ENCODE data around the gene PLAAT3. TPM values are rescaled to one million over a fixed set of nuclear protein-coding genes. Genes with fewer than 3 reads are reported as not detected.

The PLAAT3 gene
- total RNA-seq, 4 donors from 2014 or later, result 6.8 to 20.1 (median 18.4) TPM

DNA sequence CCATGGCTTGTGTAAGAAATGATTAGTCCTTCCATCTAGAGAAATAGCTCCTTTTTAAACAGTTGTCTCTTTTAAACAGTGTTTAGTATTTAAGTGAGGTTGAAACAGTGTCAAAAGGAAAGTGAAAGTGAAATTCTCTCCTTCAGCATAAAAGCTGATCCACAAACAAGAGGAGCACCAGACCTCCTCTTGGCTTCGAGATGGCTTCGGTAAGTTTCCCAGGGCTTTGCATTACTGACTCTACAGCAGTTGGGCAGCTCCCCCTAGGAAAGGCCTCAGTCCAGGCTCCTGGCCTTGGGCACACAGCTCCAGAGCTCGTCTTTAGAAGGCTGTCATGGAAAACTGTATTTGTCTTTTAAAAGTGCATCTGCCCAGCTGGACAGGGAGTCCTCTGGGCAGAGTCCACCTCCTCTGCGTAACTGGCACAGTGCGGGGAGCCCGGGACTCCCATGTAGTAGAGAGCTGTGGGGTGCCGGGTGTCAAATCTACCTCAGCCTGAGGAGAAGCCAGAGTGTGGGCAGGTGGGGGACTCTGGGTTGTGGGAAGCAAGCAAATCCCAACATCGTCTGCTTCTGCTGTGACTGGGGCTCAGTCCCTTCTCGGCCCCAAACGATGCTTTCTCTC lies 77.5 kb downstream of the PLAAT3 start, which contains the start of gene PLAAT4:
PLAAT4 (plus strand) TSS at position 140 of the 624 bp plus-strand sequence; CDS start at position 201, 61 bp downstream.
- H3K36me3 ChIP-seq, result peaks cover 0 to 4% (median 0%) of the 10 kb centered on the region in 3 donors
- peak; percentile 64 to 73 for TF ChIP-seq POLR2A (IDR thresholded peaks at IDR 0.05)
- TF ChIP-seq, protein P1, sequence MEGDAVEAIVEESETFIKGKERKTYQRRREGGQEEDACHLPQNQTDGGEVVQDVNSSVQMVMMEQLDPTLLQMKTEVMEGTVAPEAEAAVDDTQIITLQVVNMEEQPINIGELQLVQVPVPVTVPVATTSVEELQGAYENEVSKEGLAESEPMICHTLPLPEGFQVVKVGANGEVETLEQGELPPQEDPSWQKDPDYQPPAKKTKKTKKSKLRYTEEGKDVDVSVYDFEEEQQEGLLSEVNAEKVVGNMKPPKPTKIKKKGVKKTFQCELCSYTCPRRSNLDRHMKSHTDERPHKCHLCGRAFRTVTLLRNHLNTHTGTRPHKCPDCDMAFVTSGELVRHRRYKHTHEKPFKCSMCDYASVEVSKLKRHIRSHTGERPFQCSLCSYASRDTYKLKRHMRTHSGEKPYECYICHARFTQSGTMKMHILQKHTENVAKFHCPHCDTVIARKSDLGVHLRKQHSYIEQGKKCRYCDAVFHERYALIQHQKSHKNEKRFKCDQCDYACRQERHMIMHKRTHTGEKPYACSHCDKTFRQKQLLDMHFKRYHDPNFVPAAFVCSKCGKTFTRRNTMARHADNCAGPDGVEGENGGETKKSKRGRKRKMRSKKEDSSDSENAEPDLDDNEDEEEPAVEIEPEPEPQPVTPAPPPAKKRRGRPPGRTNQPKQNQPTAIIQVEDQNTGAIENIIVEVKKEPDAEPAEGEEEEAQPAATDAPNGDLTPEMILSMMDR (IDR thresholded peaks at IDR 0.05), result no peak
- peaks cover 8 to 38% (median 22%) of the 10 kb centered on the region in 4 donors for H3K4me1 ChIP-seq
- H3K27ac ChIP-seq, result peak within 1 kb of the TSS; percentile 76 to 92 (median 84)
- no peaks in the 10 kb centered on the region for H3K9me3 ChIP-seq
- DNase-seq, result peak; percentile 59 to 80 (median 74)
- peak within 1 kb of the TSS; percentile 50 to 62 (median 54) for H3K4me3 ChIP-seq
- no peaks in the 10 kb centered on the region for H3K27me3 ChIP-seq

DNA sequence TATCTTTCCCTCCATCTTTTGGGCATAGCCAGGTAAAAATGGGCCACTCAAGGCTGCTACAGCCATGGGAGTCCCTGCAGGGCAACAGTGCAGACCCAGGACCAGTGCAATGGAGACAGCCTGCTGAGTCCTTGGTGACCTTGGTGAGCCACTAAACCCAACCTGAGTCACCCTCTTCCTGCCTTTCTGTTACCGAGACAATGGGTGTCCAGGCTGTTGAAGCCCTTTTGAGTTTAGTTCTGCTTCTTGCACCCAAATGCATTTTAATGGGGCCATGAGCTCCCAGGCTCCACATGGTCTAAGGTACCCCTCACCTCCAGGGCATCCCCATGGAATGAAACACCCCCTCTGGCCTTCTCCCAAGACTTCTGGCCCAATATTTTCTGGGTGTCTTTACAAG lies 78.5 kb downstream of the PLAAT3 start:
- Histone ChIP-seq H3K27me3 (no peaks in the 10 kb centered on the region), H3K9me3 (no peaks in the 10 kb centered on the region), H3K4me1 (peaks cover 8 to 44% (median 22%) of the 10 kb centered on the region in 4 donors), H3K4me3 (no peak overlapping the region), H3K36me3 (peaks cover 0 to 4% (median 0%) of the 10 kb centered on the region in 3 donors), H3K27ac (peak overlapping the region; percentile 76 to 92 (median 84))
- no peak for TF ChIP-seq POLR2A (IDR thresholded peaks at IDR 0.05)
- TF ChIP-seq, protein P1 (IDR thresholded peaks at IDR 0.05), result no peak
- DNase-seq, result peak in 1 of 3 donors; percentile 74

DNA sequence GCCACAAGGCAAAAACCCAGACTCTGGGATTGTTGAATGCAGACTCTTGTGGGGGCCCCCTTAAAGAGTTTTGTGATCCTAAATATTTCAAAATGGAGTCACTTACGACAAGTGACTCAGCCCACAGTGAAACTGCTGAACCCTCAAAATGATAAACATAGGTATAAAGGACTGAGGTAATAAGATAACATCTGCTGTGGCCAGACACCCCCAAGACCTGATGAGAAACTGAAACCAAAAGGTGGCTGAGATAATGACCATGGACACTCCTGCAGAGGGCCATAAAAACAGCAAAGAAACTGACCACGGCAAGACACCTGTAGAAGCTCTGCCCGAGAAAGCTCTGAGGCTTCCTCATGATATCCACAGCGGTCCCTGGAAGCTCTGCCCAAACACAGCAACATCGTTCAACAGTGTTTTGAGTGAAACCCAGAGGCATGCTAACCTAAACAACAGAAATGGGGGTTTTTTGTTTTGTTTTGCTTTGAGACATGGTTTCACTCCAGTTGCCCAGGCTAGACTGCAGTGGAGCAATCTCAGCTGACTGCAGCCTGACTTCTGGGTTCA lies 79.3 kb downstream of the PLAAT3 start:
- Histone ChIP-seq H3K27ac (peak overlapping the region; percentile 76 to 92 (median 84)), H3K4me1 (peaks cover 8 to 44% (median 22%) of the 10 kb centered on the region in 4 donors), H3K27me3 (no peaks in the 10 kb centered on the region), H3K36me3 (peaks cover 0 to 4% (median 0%) of the 10 kb centered on the region in 3 donors), H3K9me3 (no peaks in the 10 kb centered on the region), H3K4me3 (no peak overlapping the region)
- no peak for DNase-seq
- TF ChIP-seq POLR2A (IDR thresholded peaks at IDR 0.05), result no peak
- TF ChIP-seq, protein P1 (IDR thresholded peaks at IDR 0.05), result no peak

DNA sequence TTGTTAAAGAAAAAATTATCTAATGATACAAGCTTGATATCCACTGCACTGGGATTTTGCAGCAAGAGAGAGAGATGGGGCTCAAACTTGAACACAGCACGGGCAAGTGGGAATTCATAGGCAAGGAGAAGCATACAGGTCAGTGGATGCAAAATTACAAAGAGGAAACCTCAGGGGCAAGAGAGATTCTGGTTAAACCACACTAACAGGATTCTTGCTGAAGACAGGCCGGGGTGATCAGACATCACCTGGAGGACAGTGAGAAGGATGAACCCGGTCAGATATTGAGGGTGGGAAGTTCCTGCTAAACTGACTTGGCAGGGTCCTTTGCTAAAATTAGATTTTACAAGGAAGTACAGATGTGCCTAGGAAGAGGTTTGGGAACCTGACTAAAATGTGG lies 80.2 kb downstream of the PLAAT3 start:
- no peak for DNase-seq
- Histone ChIP-seq H3K4me3 (no peak overlapping the region), H3K36me3 (peaks cover 0 to 3% (median 0%) of the 10 kb centered on the region in 3 donors), H3K4me1 (peaks cover 8 to 43% (median 22%) of the 10 kb centered on the region in 4 donors), H3K27me3 (no peaks in the 10 kb centered on the region), H3K27ac (peak overlapping the region; percentile 55 to 92 (median 84)), H3K9me3 (no peaks in the 10 kb centered on the region)
- no peak for TF ChIP-seq POLR2A (IDR thresholded peaks at IDR 0.05)
- TF ChIP-seq, protein P1 (IDR thresholded peaks at IDR 0.05), result no peak

DNA sequence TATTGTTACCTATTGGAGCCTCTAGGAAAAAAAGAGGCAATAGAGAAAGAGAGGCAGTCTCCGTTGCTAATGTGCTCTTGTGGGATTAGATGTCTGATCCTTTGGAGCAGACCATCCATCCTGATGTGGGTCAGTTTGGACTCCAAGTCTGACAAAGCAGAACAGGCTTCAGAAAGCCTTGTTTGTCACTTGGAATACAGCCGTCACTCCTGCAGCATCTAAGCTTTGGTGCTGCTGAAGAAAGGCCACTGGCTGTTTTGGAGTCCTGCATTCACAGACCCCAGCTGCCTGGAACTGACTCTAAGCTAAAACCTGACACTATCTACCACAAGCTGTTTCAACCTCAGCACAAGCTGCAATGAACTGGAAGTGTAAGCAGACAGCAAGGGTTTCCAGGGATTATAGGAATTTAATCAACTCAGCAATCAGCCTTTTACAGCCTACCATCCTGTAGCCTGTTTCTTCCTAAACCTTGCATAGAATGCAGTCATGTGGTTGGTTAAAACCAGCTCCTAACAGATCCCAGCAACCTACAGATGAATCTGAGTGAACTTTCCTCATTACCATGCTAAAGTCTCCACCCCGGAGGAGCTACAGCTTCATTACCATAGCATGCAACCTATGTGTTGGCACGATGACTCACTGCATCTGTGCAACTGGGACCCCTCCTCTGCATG lies 81.3 kb downstream of the PLAAT3 start:
- H3K9me3 ChIP-seq, result no peaks in the 10 kb centered on the region
- TF ChIP-seq, protein P1 (IDR thresholded peaks at IDR 0.05), result no peak
- no peak for TF ChIP-seq POLR2A (IDR thresholded peaks at IDR 0.05)
- H3K27ac ChIP-seq, result peak overlapping the region in 3 of 4 donors; percentile 4 to 81 (median 55)
- no peaks in the 10 kb centered on the region for H3K36me3 ChIP-seq
- H3K4me1 ChIP-seq, result peaks cover 8 to 34% (median 14%) of the 10 kb centered on the region in 4 donors
- no peak overlapping the region for H3K4me3 ChIP-seq
- H3K27me3 ChIP-seq, result no peaks in the 10 kb centered on the region
- no peak for DNase-seq
